GM23248 (cell line): ENCODE measurements around the gene UNC5C. TPM values are rescaled to one million over a fixed set of nuclear protein-coding genes. Genes with fewer than 3 reads are reported as not detected.

Experiments used
- DNase-seq: peaks from one replicate; pipeline ENCODE4 v3.0.0-alpha.2; 2015
- H2AFZ ChIP-seq: fragments of 200-600 bp; sonication (generic); 2 replicates; pipeline ENCODE4 v1.6.1; 2016; ENCODE audit warnings: antibody characterized with exemption
- H3F3A ChIP-seq: fragments of 200-600 bp; sonication (generic); 2 replicates; pipeline ENCODE4 v1.6.1; 2016; ENCODE audit warnings: mild to moderate bottlenecking, antibody characterized with exemption, mixed run types; ENCODE audit not compliant: insufficient read depth
- H3K27ac ChIP-seq: fragments of 200-600 bp; sonication (generic); 2 replicates; pipeline ENCODE4 v1.5.1; 2016; ENCODE audit warnings: mild to moderate bottlenecking
- H3K27me3 ChIP-seq: fragments of 200-600 bp; sonication (generic); replicated peaks from 2 replicates; pipeline ENCODE4 v1.6.1; 2016; ENCODE audit warnings: mild to moderate bottlenecking; ENCODE audit not compliant: insufficient read depth
- H3K36me3 ChIP-seq: fragments of 200-600 bp; sonication (generic); 2 replicates; pipeline ENCODE4 v1.6.1; 2016; ENCODE audit warnings: low read depth, mild to moderate bottlenecking
- H3K4me1 ChIP-seq: fragments of 200-600 bp; sonication (generic); 2 replicates; pipeline ENCODE4 v1.6.1; 2016; ENCODE audit warnings: mild to moderate bottlenecking; ENCODE audit not compliant: insufficient read depth
- H3K4me2 ChIP-seq: fragments of 200-600 bp; sonication (generic); one replicate; pipeline ENCODE4 v1.6.1; 2016; ENCODE audit warnings: mild to moderate bottlenecking; ENCODE audit not compliant: unreplicated experiment
- H3K4me3 ChIP-seq: fragments of 200-600 bp; sonication (generic); 2 replicates; pipeline ENCODE4 v1.5.1; 2016; ENCODE audit warnings: mild to moderate bottlenecking
- H3K79me2 ChIP-seq: fragments of 200-600 bp; sonication (generic); 2 replicates; pipeline ENCODE4 v1.6.1; 2016; ENCODE audit warnings: mild to moderate bottlenecking; ENCODE audit not compliant: insufficient read depth
- H3K9ac ChIP-seq: fragments of 200-600 bp; sonication (generic); 2 replicates; pipeline ENCODE4 v1.6.1; 2016; ENCODE audit warnings: mild to moderate bottlenecking
- H3K9me2 ChIP-seq: fragments of 200-600 bp; sonication (generic); 2 replicates; pipeline ENCODE4 v1.6.1; 2016; ENCODE audit warnings: mixed run types, mild to moderate bottlenecking, moderate library complexity; ENCODE audit not compliant: insufficient read depth
- H3K9me3 ChIP-seq: fragments of 200-600 bp; sonication (generic); one replicate; pipeline ENCODE4 v1.6.1; 2017; ENCODE audit warnings: low read depth
- H4K20me1 ChIP-seq: fragments of 200-600 bp; sonication (generic); 2 replicates; pipeline ENCODE4 v1.6.0; 2016; ENCODE audit not compliant: insufficient read depth
- EZH2 ChIP-seq: fragments of 200-600 bp; sonication (generic); IDR thresholded peaks from 2 replicates; pipeline ENCODE4 v1.6.1; 2018; ENCODE audit warnings: antibody characterized with exemption, mild to moderate bottlenecking; ENCODE audit not compliant: insufficient read depth, poor library complexity, severe bottlenecking
- EZH2phosphoT487 ChIP-seq: fragments of 200-600 bp; sonication (generic); IDR thresholded peaks from 2 replicates; pipeline ENCODE4 v1.6.1; 2018; ENCODE audit warnings: antibody characterized with exemption, moderate library complexity, mild to moderate bottlenecking, low read depth; ENCODE audit not compliant: insufficient read depth
- WGBS, 2 experiments: methylation state at CpG; one replicate each; pipeline ENCODE4 v1.1.6; 2015 to 2017; ENCODE audit warnings: low lambda C conversion rate in 2 of 2, low coverage in 1 of 2; ENCODE audit errors: missing lambda C conversion rate in 2 of 2; 5-methylcytosine and 5-hydroxymethylcytosine counted together
- in situ Hi-C: fragments of 300-500 bp; cut with MboI; formaldehyde crosslinking; loops from 2 replicates; pipeline ENCODE4 v1.15.0; 2020
- polyA plus RNA-seq: library from polyadenylated mRNA; unstranded; fragments of >200 nt; fragmentation: Nextera tagmentation; extraction: Ambion mirVana; gene quantifications from 2 replicates; pipeline ENCODE4 v1.2.1, GENCODE V29; 2016
- total RNA-seq: library from RNA; depleted of rRNA; stranded (reverse); fragments of >200 nt; shearing (Covaris generic); gene quantifications from 2 replicates; pipeline ENCODE4 v1.2.3, GENCODE V29; 2014

The UNC5C gene
- total and polyA plus RNA-seq, 2 experiments from 2014 or later, result not detected

GRCh38 chr4:95513022-95513421, 35.8 kb downstream of the UNC5C start:
- DNase-seq, result no peak
- Histone ChIP-seq H3K79me2 (no peaks in the 10 kb centered on the region), H3K27me3 (no peaks in the 10 kb centered on the region), H4K20me1 (no peaks in the 10 kb centered on the region), H3K27ac (no peak overlapping the region), H3K36me3 (no peaks in the 10 kb centered on the region), H3K9ac (no peak overlapping the region), H3K4me2 (no peak overlapping the region), H2AFZ (no peak overlapping the region), H3K4me3 (no peak overlapping the region), H3K9me3 (no peaks in the 10 kb centered on the region), H3F3A (no peaks in the 10 kb centered on the region), H3K4me1 (no peaks in the 10 kb centered on the region), H3K9me2 (no peaks in the 10 kb centered on the region)
- in situ Hi-C loops, result no loop called here
- 18 to 24% methylated on average over 4 of the region's 4 CpGs for WGBS, 2 experiments
- TF ChIP-seq EZH2phosphoT487 (no peak), EZH2 (no peak)

GRCh38 chr4:95511477-95511876, 37.3 kb downstream of the UNC5C start:
- no peak overlapping the region for H3K4me3 ChIP-seq
- no peaks in the 10 kb centered on the region for H4K20me1 ChIP-seq
- H3K9ac ChIP-seq, result no peak overlapping the region
- H3K9me3 ChIP-seq, result no peaks in the 10 kb centered on the region
- TF ChIP-seq EZH2phosphoT487 (no peak), EZH2 (no peak)
- H3K4me2 ChIP-seq, result no peak overlapping the region
- no peaks in the 10 kb centered on the region for H3K27me3 ChIP-seq
- H3K9me2 ChIP-seq, result no peaks in the 10 kb centered on the region
- DNase-seq, result no peak
- no peaks in the 10 kb centered on the region for H3K36me3 ChIP-seq
- H3K79me2 ChIP-seq, result no peaks in the 10 kb centered on the region
- no peak overlapping the region for H3K27ac ChIP-seq
- in situ Hi-C loops, result no loop called here
- no peak overlapping the region for H2AFZ ChIP-seq
- WGBS, 2 experiments, result 18% methylated on average over 3 of the region's 3 CpGs
- H3F3A ChIP-seq, result no peaks in the 10 kb centered on the region
- H3K4me1 ChIP-seq, result no peaks in the 10 kb centered on the region

- Histone ChIP-seq H3K9ac (no peak overlapping the region), H3K27me3 (no peaks in the 10 kb centered on the region), H3K9me3 (no peaks in the 10 kb centered on the region), H3K9me2 (no peaks in the 10 kb centered on the region), H3K79me2 (no peaks in the 10 kb centered on the region), H3K4me3 (no peak overlapping the region), H3F3A (no peaks in the 10 kb centered on the region), H2AFZ (no peak overlapping the region), H3K4me2 (no peak overlapping the region), H3K4me1 (no peaks in the 10 kb centered on the region), H3K36me3 (no peaks in the 10 kb centered on the region), H4K20me1 (no peaks in the 10 kb centered on the region), H3K27ac (no peak overlapping the region)
- in situ Hi-C loops, result no loop called here
- DNase-seq, result no peak
- TF ChIP-seq EZH2 (no peak), EZH2phosphoT487 (no peak)
- WGBS, 2 experiments, result 23 to 50% methylated on average over 2 of the region's 2 CpGs
These were observed 37.9 kb downstream of the UNC5C start for GRCh38 chr4:95510877-95511276.

- Histone ChIP-seq H3K4me2 (no peak overlapping the region), H3K27ac (no peak overlapping the region)
These were observed 38.6 kb downstream of the UNC5C start for GRCh38 chr4:95510145-95510544.

GRCh38 chr4:95508421-95508820, 40.4 kb downstream of the UNC5C start:
- 2 to 5% methylated on average over 1 of the region's 1 CpG for WGBS, 2 experiments
- in situ Hi-C loops, result no loop called here

More at GRCh38 chr4:95510145-95510544, 38.6 kb downstream of the UNC5C start:
- H3K27me3 ChIP-seq, result no peaks in the 10 kb centered on the region
- in situ Hi-C loops, result no loop called here
- TF ChIP-seq EZH2phosphoT487, result no peak
- no peak for TF ChIP-seq EZH2
- no peaks in the 10 kb centered on the region for H3K36me3 ChIP-seq
- WGBS, 2 experiments, result 1 to 9% methylated on average over 2 of the region's 2 CpGs
- no peaks in the 10 kb centered on the region for H3K9me2 ChIP-seq
- no peak overlapping the region for H2AFZ ChIP-seq
- peak; percentile 39 for DNase-seq
- H4K20me1 ChIP-seq, result no peaks in the 10 kb centered on the region
- H3K9me3 ChIP-seq, result no peaks in the 10 kb centered on the region
- H3K79me2 ChIP-seq, result no peaks in the 10 kb centered on the region
- no peaks in the 10 kb centered on the region for H3F3A ChIP-seq
- H3K9ac ChIP-seq, result no peak overlapping the region
- no peak overlapping the region for H3K4me3 ChIP-seq
- no peaks in the 10 kb centered on the region for H3K4me1 ChIP-seq

More at GRCh38 chr4:95508421-95508820, 40.4 kb downstream of the UNC5C start:
- Histone ChIP-seq H3F3A (no peaks in the 10 kb centered on the region), H3K36me3 (no peaks in the 10 kb centered on the region), H3K4me2 (no peak overlapping the region), H3K4me1 (no peaks in the 10 kb centered on the region), H3K9ac (no peak overlapping the region), H3K27ac (no peak overlapping the region), H3K4me3 (no peak overlapping the region), H3K9me2 (no peaks in the 10 kb centered on the region), H2AFZ (no peak overlapping the region), H3K27me3 (no peaks in the 10 kb centered on the region), H3K9me3 (no peaks in the 10 kb centered on the region), H3K79me2 (no peaks in the 10 kb centered on the region), H4K20me1 (no peaks in the 10 kb centered on the region)
- no peak for TF ChIP-seq EZH2phosphoT487
- TF ChIP-seq EZH2, result no peak
- DNase-seq, result no peak
